HepG2 (cell line): Measurements from ENCODE around the gene CRAT. TPM values are rescaled to one million over a fixed set of nuclear protein-coding genes. Genes with fewer than 3 reads are reported as not detected.
A peak's percentile ranks its signal among the peaks of the same experiment; 100 is the strongest.

Source experiments
- CREM ChIP-seq, 2 experiments: sonication (generic) in 1 of 2; formaldehyde crosslinking in 1 of 2; IDR thresholded peaks; 2 replicates each; pipeline versions ENCODE4 v1.4.0 to v1.6.1; 2016 to 2020; ENCODE audit warnings: antibody characterized with exemption in 1 of 2, mild to moderate bottlenecking in 1 of 2, missing genetic modification reagents in 1 of 2
- DPF2 ChIP-seq: sonication (generic); formaldehyde crosslinking; IDR thresholded peaks from 2 replicates; pipeline ENCODE4 v1.4.0; 2020; ENCODE audit warnings: mild to moderate bottlenecking, low read depth, missing genetic modification reagents, borderline replicate concordance
- FIP1L1 ChIP-seq: fragments of 200-400 bp; formaldehyde crosslinking; IDR thresholded peaks from 2 replicates; pipeline ENCODE4 v1.6.1; 2018; ENCODE audit warnings: low read depth, mild to moderate bottlenecking, low read length, moderate library complexity, borderline replicate concordance; ENCODE audit not compliant: insufficient read depth
- FOXJ3 ChIP-seq: sonication (generic); formaldehyde crosslinking; IDR thresholded peaks from 2 replicates; pipeline ENCODE4 v1.4.0; 2020; ENCODE audit warnings: missing genetic modification reagents, mild to moderate bottlenecking, borderline replicate concordance
- FOXP1 ChIP-seq, 2 experiments: fragments of 450-650 bp in 1 of 2; IDR thresholded peaks; 2 replicates each; pipeline ENCODE4 v1.6.1; 2017 to 2018; ENCODE audit warnings: antibody characterized with exemption in 1 of 2
- HCFC1 ChIP-seq: fragments of 150-350 bp; IDR thresholded peaks from 2 replicates; pipeline ENCODE4 v1.6.1; 2014; ENCODE audit warnings: low read depth, low read length
- HOXA5 ChIP-seq: sonication (generic); formaldehyde crosslinking; IDR thresholded peaks from 2 replicates; pipeline ENCODE4 v1.4.0; 2020; ENCODE audit warnings: missing genetic modification reagents
- KDM1A ChIP-seq: IDR thresholded peaks from 2 replicates; pipeline ENCODE4 v1.6.1; 2016; ENCODE audit warnings: missing compliant biosample characterization
- MEIS2 ChIP-seq: sonication (generic); formaldehyde crosslinking; IDR thresholded peaks from 2 replicates; pipeline ENCODE4 v1.9.0; 2021; ENCODE audit warnings: mild to moderate bottlenecking, missing genetic modification reagents
- NPAS2 ChIP-seq: sonication (generic); formaldehyde crosslinking; IDR thresholded peaks from 2 replicates; pipeline ENCODE4 v1.8.0; 2022; ENCODE audit warnings: mild to moderate bottlenecking, missing genetic modification reagents, borderline replicate concordance
- ONECUT2 ChIP-seq: sonication (generic); formaldehyde crosslinking; IDR thresholded peaks from 2 replicates; pipeline ENCODE4 v1.4.0; 2020; ENCODE audit warnings: missing genetic modification reagents
- SMC3 ChIP-seq: IDR thresholded peaks from 2 replicates; pipeline ENCODE4 v1.6.1; 2011; ENCODE audit warnings: low read length, improper control_type of control experiment
- SYNCRIP ChIP-seq: fragments of 200-400 bp; formaldehyde crosslinking; IDR thresholded peaks from 2 replicates; pipeline ENCODE4 v1.6.1; 2018; ENCODE audit warnings: mild to moderate bottlenecking, low read depth, low read length; ENCODE audit not compliant: insufficient read depth
- TIGD3 ChIP-seq: sonication (generic); formaldehyde crosslinking; IDR thresholded peaks from 2 replicates; pipeline ENCODE4 v1.5.1; 2020; ENCODE audit warnings: mild to moderate bottlenecking, missing genetic modification reagents, borderline replicate concordance
- U2AF1 ChIP-seq: fragments of 200-400 bp; formaldehyde crosslinking; optimal IDR thresholded peaks from 2 replicates; pipeline ENCODE3; 2017; ENCODE audit warnings: mild to moderate bottlenecking, low read depth, low read length
- ZBTB20 ChIP-seq: sonication (generic); formaldehyde crosslinking; IDR thresholded peaks from 2 replicates; pipeline ENCODE4 v1.8.1; 2023; ENCODE audit warnings: missing genetic modification reagents, low read depth, mild to moderate bottlenecking, borderline replicate concordance
- ZNF225 ChIP-seq: sonication (generic); formaldehyde crosslinking; IDR thresholded peaks from 2 replicates; pipeline ENCODE4 v1.4.0; 2020; ENCODE audit warnings: mild to moderate bottlenecking, missing genetic modification reagents
- ZNF317 ChIP-seq: sonication (generic); formaldehyde crosslinking; IDR thresholded peaks from 2 replicates; pipeline ENCODE4 v1.5.0; 2020; ENCODE audit warnings: mild to moderate bottlenecking, missing genetic modification reagents
- ZNF382 ChIP-seq: sonication (generic); formaldehyde crosslinking; IDR thresholded peaks from 2 replicates; pipeline ENCODE4 v1.5.0; 2020; ENCODE audit warnings: missing genetic modification reagents, mild to moderate bottlenecking, borderline replicate concordance
- ZNF501 ChIP-seq: sonication (generic); formaldehyde crosslinking; IDR thresholded peaks from 2 replicates; pipeline ENCODE4 v1.5.1; 2020; ENCODE audit warnings: mild to moderate bottlenecking, moderate library complexity, missing genetic modification reagents
- ZNF616 ChIP-seq: sonication (generic); formaldehyde crosslinking; IDR thresholded peaks from 2 replicates; pipeline ENCODE4 v1.5.0; 2020; ENCODE audit warnings: low read depth, mild to moderate bottlenecking, missing genetic modification reagents
- ZNF75D ChIP-seq: sonication (generic); formaldehyde crosslinking; IDR thresholded peaks from 2 replicates; pipeline ENCODE4 v1.8.1; 2023; ENCODE audit warnings: missing genetic modification reagents, mild to moderate bottlenecking, borderline replicate concordance
- polyA plus RNA-seq, 8 experiments: library from polyadenylated mRNA; depleted of rRNA in 3 of 8; stranded (reverse) in 7 of 8; unstranded in 1 of 8; fragments of >200 nt; fragmentation: Illumina TruSeq in 4 of 8; extraction: Trizol in 4 of 8; gene quantifications; 2 replicates each; pipeline versions ENCODE4 v1.2.1 to v1.2.3, GENCODE V29; 2011 to 2016; ENCODE audit warnings: low read depth in 4 of 8, missing spikeins in 1 of 8, mixed read lengths in 1 of 8; ENCODE audit not compliant: insufficient read depth in 1 of 8
- total RNA-seq, 5 experiments: library from RNA; depleted of rRNA; stranded (reverse); fragments of >200 nt; fragmentation: Illumina TruSeq; extraction: Trizol; gene quantifications; 2 replicates each; pipeline ENCODE4 v1.2.3, GENCODE V29; 2016; ENCODE audit warnings: low read depth in 1 of 5
- TF ChIP-seq, protein P1 (sequence below): sonication (generic); formaldehyde crosslinking; IDR thresholded peaks from 2 replicates; pipeline ENCODE4 v1.4.0; 2020; ENCODE audit warnings: low read depth, mild to moderate bottlenecking, missing genetic modification reagents
- TF ChIP-seq, protein P2 (sequence below): sonication (generic); formaldehyde crosslinking; IDR thresholded peaks from 2 replicates; pipeline ENCODE4 v1.8.1; 2023; ENCODE audit warnings: mild to moderate bottlenecking, missing genetic modification reagents, borderline replicate concordance

Gene CRAT
- total and polyA plus RNA-seq, 2 of the 13 experiments (the other 11 are each of a cell fraction or from before 2014, with no cell fraction given) = 26.1 to 26.6 TPM

DNA sequence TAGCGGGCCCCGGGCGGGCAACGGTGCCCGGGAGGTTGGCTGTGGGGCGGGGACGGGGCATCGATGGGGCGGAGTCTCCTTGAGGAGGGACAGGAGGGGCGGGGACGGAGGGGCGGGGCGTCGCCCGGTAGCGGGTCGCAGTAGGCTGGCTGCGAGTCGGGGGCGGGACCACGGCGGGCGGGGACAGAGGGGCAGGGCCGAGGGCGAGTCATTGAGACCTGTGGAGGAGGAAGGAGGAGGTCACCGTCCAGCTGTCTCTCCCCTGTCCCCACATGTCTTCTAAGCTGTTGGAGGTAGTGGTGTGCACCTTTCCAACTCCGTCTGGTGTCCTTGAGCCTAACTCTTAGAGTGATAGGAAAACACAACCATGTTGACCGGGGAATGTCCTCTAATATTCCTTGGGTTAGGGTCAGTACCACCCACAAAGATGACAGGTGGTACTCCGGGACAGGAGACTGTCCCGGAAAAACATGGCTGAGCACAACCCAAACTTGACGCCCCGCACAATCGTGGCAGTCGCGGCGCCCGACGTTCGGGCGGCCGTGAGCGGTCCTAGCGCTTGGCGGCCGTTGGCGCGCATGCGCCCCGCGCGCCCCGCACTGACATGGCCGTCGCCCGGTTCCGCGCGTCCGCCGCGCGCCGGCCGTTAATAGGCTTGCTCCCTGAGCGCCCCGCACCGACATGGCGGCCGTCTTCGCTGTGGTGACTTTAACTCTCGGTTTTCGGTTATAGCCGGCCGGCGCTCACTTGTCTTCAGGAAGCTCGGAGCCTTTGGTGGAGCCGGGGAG lies at the start of gene CRAT, which contains the start of gene PTPA (continued):
- TF ChIP-seq ZNF75D (CRISPR knock-in tag) (no peak), FOXJ3 (CRISPR knock-in tag) (no peak), ZNF225 (CRISPR knock-in tag) (no peak), MEIS2 (CRISPR knock-in tag) (no peak; the same call in 1 of the 2 replicates), NPAS2 (no peak), DPF2 (no peak), TIGD3 (CRISPR knock-in tag) (no peak), CREM (IDR thresholded peaks at IDR 0.05) (peak; percentile 22; the same call in 1 of the 2 replicates), CREM (CRISPR knock-in tag; IDR thresholded peaks at IDR 0.05) (no peak), SYNCRIP (no peak), ZNF382 (CRISPR knock-in tag) (no peak), ZNF616 (CRISPR knock-in tag) (peak; percentile 52; the same call in 1 of the 2 replicates), HCFC1 (peak; percentile 70), ZNF317 (CRISPR knock-in tag) (peak; percentile 68; the same call in 1 of the 2 replicates), KDM1A (CRISPR knock-in tag) (no peak), SMC3 (no peak), ZBTB20 (CRISPR knock-in tag) (no peak), FIP1L1 (no peak), ZNF501 (no peak; the same call in 1 of the 2 replicates), FOXP1 (IDR thresholded peaks at IDR 0.05) (no peak), FOXP1 (CRISPR knock-in tag; IDR thresholded peaks at IDR 0.05) (no peak), HOXA5 (CRISPR knock-in tag) (0 out of 2 replicates have a peak, but pooled peaks have one; percentile 16), U2AF1 (no peak), ONECUT2 (CRISPR knock-in tag) (no peak)
- TF ChIP-seq, protein P1, sequence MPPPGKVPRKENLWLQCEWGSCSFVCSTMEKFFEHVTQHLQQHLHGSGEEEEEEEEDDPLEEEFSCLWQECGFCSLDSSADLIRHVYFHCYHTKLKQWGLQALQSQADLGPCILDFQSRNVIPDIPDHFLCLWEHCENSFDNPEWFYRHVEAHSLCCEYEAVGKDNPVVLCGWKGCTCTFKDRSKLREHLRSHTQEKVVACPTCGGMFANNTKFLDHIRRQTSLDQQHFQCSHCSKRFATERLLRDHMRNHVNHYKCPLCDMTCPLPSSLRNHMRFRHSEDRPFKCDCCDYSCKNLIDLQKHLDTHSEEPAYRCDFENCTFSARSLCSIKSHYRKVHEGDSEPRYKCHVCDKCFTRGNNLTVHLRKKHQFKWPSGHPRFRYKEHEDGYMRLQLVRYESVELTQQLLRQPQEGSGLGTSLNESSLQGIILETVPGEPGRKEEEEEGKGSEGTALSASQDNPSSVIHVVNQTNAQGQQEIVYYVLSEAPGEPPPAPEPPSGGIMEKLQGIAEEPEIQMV (CRISPR knock-in tag) = peak; percentile 99
- TF ChIP-seq, protein P2, sequence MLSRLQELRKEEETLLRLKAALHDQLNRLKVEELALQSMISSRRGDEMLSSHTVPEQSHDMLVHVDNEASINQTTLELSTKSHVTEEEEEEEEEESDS = no peak
